NT2/D1 (cell line): ENCODE results near the gene ABTB2.

ENCODE experiments used
- SUZ12 ChIP-seq: IDR thresholded peaks from 2 replicates; pipeline ENCODE4 v1.6.1; 2011; ENCODE audit not compliant: insufficient read length, insufficient read depth; ENCODE audit errors: extremely low read depth
- ZNF274 ChIP-seq: IDR thresholded peaks from 2 replicates; pipeline ENCODE4 v1.6.1; 2011; ENCODE audit warnings: mild to moderate bottlenecking, low read depth, low read length

DNA sequence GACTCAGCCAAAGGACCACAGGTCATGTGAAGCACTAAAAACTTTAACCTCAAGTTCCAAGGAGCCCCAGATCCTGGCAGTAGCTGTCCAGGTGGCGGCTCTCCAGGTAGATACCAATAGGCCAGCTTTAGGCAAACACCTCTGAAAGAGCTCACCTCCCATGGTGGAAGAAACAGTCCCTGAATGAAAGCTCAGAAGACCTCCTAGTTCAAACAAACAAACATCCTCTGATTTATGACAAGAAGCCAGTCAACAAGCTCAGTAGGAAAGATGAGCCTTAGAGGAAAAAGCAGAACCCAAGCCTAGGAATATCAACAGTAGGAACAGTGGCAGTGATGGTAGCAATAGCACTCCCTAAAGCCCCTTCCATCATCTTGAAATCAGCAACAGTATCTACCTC lies 17.2 kb downstream of the ABTB2 start:
- TF ChIP-seq SUZ12 (no peak), ZNF274 (no peak)
